CD4-positive, alpha-beta T cell treated with Interleukin-17A for 1 hour (primary cell): ENCODE results near the gene TMPRSS5.

Source experiments
- DNase-seq: peaks from one replicate; pipeline ENCODE4 v3.0.0-alpha.2; 2020

The TMPRSS5 gene

GRCh38 chr11:113666584-113666983, 39.5 kb downstream of the TMPRSS5 start:
- no peak for DNase-seq

DNA sequence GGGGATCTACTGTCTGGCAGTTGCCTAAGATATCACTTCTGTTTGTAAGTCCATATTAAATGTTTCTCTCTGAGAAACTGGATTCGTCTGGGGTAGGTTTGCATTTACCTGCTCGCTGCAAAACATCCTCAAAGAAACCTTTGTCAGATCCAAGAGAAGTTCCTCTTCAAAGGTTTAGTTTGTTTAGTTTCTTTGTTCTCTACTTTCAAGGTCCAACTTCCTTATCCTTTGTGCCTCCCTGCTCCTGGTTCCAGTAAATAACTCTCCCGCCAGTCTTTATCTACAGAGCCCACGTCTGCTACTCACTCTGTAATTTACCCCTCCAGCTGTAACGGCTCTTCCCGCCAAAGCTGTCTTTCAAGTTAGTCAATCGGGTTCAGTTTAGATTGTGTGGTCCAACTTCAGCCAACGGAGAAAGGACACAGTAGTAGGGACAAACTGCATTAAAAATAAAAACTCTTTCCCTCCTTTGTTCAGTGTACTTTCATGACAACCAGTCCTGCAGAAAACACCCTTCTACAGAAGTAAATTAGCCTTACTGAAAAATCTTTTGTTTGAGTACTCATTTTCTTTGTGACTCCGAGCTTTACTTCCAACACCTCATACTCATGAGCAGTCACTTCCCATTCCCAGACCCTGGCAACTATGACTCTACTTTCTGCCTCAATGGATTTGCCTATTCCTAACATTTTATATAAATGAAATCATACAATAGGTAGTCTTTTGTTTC, 41.0 kb downstream of the TMPRSS5 start:
- DNase-seq: no peak

GRCh38 chr11:113664069-113664980, 41.8 kb downstream of the TMPRSS5 start:
- DNase-seq: no peak

DNA sequence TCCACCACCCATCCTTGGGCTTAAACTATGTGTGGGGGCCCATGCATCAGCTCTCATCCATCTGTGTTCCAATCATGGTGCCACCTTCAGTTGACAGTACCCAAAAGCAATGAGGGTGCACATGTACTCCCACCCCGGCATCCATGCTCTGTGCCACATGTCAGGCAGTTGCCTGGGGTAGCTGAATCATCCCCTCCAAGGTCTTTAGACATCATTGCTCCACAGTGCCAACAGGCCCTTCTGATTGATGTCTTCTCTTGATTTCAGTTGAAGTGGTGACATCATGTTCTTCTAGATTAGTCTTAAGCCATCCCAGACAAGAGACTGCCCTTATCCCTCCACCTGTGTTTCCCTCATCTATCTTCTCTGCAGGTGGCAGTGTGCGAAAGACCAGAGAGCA, 42.5 kb downstream of the TMPRSS5 start:
- no peak for DNase-seq

DNA sequence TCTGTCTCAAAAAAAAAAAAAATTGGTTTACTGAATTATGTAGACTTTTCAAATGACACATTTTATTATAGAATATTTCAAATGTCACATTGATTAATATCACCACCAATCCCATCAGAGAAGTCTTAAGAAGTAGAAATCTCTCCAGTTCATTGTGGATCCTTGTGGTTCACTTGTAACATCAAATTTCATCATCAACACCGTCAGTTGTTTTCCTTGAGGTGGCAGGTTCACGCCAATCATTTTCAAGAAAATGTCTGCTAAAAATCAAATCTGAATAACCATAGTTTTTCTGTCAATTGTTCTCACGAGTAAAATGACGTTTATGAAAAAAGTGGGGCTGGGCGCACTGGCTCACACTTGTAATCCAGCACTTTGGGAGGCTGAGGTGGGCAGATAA, 50.3 kb downstream of the TMPRSS5 start:
- DNase-seq: no peak

- DNase-seq: no peak
Observed at GRCh38 chr11:113651023-113651422, 55.1 kb downstream of the TMPRSS5 start.

DNA sequence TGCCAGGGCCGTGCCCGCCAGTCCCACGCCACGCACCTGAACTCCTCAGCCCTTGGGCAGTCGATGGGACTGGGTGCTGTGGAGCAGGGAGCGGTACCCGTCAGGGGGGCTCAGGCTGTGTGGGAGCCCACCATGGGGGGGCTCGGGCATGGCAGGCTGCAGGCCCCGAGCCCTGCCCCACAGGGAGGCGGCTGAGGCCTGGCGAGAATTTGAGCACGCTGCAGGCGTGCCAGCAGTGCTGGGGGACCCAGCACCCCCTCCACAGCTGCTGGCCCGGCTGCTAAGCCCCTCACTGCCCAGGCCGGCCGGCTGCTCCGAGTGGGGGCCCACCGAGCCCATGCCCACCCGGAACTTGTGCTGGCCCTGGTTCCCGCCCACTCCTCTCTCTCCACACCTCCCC, 56.8 kb downstream of the TMPRSS5 start:
- DNase-seq: no peak

GRCh38 chr11:113647856-113648255, 58.3 kb downstream of the TMPRSS5 start:
- no peak for DNase-seq

- no peak for DNase-seq
Observed at GRCh38 chr11:113647108-113647507, 59.0 kb downstream of the TMPRSS5 start.

DNA sequence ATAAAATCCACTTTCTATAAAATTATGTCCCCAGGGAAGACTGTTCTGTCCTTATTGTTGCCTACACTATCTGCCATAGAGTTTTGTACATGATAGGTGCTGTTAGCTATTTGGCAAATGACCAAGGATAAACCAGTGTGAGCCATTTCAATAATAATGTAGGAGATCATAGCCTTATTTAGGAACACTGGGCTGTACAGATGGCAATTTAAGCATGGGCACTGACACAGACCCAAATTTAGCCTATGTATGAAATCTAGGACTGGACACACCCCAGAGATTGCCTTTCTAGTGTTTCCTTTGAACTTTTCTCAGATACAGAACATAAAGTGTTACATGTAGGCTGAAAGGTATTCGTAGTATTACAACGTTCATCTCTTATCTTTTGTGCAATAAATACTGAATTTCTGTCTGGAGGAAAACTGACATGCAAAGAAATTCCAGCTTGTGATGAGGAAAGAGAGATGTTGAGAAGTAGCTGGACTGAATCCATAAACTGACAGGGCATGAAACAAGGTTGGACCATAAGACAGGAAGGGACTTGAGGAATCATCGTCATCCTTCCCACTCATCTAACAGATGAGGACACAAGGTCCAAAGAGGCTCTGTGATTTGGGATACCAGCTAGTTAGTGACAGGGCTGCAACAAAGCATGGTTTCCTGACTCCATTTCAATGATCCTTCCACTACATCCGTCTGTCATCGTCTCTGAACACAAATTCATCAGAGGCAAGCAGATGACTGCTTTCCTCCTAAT, 60.3 kb downstream of the TMPRSS5 start:
- no peak for DNase-seq

GRCh38 chr11:113644605-113645004, 61.5 kb downstream of the TMPRSS5 start:
- no peak for DNase-seq

DNA sequence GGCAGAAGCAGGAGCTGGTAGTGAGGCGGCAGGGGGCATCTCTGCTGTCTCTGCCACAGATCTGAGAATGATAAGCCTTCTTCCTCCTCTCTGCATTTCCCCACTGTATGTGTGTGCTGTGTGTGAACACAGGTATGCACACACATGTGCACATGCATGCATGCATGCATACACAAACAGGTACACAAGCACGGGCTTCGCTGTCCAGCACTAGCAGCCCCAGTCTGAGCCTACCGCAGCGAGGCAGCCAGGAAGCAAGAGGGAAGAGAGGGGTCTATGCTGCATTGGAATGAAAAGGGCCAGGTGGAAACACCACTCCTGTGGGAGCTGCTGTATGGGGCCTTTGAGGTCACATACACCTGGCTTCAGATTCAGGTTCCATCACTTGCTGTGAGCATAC, 62.4 kb downstream of the TMPRSS5 start:
- DNase-seq: no peak

- DNase-seq: no peak
Observed at GRCh38 chr11:113643006-113643585, 63.0 kb downstream of the TMPRSS5 start.

GRCh38 chr11:113642090-113642489, 64.0 kb downstream of the TMPRSS5 start:
- DNase-seq: no peak

DNA sequence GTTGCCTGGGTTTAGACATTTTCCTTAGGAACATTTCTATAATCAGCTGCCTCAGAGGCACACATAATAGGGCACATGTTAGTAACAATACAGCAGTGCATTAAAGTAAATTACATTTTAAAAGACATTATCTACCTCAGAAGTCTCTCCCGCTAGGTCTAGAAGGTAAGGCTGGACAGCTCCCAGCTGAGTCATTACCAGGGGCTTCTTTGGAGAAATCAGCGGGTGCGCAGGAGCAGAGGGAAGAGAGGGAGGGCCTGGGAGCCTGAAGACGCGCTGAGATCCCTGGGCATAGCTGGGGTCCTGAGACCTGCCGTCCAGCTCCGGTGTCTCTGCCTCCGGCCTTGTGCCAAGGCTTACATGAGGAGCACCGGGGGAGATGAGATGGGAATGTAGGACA, 67.7 kb downstream of the TMPRSS5 start:
- no peak for DNase-seq

- no peak for DNase-seq
Observed at GRCh38 chr11:113637636-113638035, 68.5 kb downstream of the TMPRSS5 start.
